ENCODE results near the gene HERC5.

DNA sequence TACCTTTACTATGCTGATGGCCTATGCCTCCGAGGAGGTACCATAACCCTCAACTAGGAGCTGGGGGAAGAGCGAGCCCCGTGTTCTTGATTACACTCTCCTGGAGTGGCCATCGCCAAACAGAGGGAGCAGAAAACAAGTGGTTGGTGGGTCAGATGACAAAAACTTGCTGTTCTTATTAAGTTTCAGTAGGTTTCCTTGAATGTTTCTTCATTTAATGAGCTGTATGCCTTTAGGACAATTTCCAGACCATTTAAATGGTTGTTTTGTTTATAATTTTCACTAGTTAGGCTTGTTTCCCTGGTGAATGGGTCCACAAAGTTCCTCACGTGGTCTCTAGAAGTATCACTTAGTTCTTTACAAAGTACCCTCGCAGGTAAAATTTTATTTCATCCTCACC, 62.0 kb downstream of the HERC5 start:
- TF ChIP-seq CTCF (IDR thresholded peaks at IDR 0.05; ENCODE audit: insufficient read depth, low read depth, low read length) (no peak), EZH2 (IDR thresholded peaks at IDR 0.05; ENCODE audit: insufficient read depth, low read length) (no peak)
